Activated CD4-positive, alpha-beta T cell treated with anti-CD3 and anti-CD28 coated beads, Interleukin-2, amount 50 U/mL, for 48 hours (primary cell): ENCODE data around the gene CIB4.
"Not testable (repeated sequence)": the region's sequence is repeated elsewhere in the genome, so short reads cannot be mapped to it uniquely, and the experiment has no call there.

ENCODE experiments used
- DNase-seq, 2 experiments: peaks; one replicate each; pipeline ENCODE4 v3.0.0-alpha.2; 2020

The CIB4 gene

DNA sequence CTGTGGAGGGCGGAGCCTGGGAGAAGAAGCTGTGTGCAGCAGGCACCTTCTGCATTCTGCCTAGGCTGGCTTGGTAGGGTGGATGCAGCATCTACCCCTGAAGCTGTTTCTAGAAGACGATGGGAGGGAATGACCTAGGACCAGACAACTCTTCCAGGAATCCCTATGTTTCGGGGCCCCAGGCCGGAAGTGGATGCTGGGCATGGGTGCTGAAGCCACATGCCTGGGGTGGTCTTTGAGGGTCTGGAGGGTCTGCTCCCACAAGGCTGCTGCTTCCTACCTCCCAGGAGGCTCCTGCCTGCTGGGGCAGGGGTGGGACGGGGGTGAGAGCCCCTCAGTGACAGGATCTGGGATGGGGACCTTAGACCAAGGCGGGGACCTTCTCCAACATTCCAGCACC, 61.0 kb downstream of the CIB4 start:
- DNase-seq: no peak

DNA sequence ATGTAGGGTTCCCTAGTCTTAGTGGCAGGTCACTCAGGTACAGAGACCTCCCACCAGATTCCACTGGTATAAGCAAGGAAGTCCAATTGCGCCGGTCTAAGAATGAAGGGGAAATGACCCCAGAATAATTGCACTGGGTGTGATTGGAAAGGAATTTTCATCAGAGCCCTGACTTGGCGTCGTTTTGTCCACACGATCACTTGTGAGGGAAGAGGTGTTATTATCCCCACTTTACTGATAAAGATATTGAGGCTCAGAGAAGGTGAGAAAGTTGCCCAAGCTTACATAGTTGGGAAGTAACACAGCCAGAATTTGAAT, 61.5 kb downstream of the CIB4 start:
- no peak for DNase-seq

DNA sequence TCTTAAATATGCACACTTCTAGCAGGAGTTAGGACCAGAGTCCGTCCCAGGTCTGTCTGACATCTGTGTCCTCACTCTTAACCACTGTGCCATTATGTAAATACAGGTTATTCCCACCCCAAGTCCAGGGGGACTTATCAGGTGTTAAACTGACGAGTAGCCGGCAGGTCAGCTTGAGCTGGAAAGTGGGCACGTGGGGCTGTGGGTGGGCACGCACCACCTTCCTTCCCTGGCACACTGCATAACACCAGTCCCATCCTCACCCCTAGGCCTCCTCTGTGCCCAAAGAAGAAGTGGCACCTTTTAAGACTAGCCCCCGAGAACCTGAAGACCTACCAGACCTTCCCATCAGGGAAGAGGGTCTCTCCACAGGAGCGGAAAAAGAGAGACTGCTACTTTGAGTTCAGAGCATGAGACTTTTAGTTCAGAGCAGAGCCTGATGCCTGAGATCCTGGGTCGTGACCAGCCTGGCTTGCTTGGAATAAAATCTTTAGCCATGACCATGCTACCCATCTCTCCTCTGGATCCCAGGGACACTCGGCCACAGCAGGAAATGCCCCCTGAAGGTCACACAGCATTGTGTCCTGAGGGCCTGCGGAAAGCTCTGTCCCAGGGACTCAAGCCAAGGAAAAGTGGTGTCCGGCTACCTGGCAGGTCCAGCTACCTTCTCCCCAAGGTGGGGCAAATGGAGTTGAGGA, 62.0 kb downstream of the CIB4 start:
- no peak for DNase-seq

- no peak for DNase-seq
These were observed 62.6 kb downstream of the CIB4 start for GRCh38 chr2:26578581-26578980.

DNA sequence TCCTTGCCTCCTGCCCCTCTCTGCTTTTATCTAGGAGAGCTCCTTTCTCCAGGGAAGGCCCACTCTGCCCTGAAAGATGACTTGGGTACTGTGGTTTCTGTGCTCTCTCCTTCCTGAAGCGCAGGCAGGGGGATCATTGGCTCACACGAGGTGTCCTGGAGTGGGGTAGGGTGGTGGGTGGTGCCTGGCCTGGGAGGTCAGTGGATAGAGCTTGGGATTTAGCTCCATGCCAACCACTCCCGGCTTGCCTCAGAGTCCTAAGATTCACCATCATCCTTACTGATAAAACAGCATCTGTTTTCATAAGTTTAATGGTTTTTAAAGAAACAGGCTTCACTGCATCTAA, 63.1 kb downstream of the CIB4 start:
- no peak for DNase-seq

GRCh38 chr2:26577442-26578112, 63.6 kb downstream of the CIB4 start:
- peak; percentile 67 to 72 for DNase-seq

DNA sequence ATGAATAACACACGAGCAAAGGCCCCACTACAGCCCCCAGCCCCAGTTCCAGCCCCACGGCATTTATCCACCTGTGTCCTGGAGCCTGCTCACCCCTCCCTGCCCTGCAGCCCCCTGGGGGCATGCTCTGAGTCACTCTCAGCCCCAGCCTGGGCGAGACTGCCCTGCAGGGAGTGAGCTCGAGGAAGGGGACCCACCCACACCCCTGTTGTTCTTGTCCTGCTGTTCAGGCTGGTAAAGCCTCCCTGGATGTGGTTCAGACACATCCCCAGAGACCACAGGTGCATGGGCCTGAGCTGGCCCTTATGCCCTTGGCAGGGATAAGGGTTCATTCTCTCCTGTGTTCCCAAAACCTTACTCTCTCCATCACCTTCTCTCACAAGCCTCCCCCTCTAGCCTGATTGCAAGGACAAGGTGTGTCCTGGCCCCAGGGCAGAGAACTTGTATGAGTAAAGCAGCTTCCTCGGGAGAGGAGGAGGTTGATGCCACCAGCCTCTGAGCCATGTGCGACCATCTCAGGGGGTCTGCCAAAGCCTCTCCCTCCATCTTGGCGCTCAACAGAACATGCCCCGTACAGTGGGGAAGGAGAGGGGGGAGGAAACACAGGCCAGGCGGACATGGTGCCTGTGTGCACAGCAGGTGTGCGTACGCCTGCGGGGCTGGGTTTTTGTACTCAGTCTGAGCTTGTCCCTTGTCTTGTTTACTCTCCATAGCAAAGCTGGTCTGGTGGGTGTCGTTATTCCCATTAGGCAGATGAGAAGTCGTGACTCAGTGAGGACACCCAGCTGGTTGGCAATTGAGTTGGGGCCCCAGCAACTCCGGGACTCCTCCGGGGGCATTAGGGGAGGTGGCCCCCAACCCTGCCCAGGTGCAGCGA, 64.4 kb downstream of the CIB4 start:
- DNase-seq: no peak

- DNase-seq: no peak
These were observed 65.2 kb downstream of the CIB4 start for GRCh38 chr2:26575836-26576564.

DNA sequence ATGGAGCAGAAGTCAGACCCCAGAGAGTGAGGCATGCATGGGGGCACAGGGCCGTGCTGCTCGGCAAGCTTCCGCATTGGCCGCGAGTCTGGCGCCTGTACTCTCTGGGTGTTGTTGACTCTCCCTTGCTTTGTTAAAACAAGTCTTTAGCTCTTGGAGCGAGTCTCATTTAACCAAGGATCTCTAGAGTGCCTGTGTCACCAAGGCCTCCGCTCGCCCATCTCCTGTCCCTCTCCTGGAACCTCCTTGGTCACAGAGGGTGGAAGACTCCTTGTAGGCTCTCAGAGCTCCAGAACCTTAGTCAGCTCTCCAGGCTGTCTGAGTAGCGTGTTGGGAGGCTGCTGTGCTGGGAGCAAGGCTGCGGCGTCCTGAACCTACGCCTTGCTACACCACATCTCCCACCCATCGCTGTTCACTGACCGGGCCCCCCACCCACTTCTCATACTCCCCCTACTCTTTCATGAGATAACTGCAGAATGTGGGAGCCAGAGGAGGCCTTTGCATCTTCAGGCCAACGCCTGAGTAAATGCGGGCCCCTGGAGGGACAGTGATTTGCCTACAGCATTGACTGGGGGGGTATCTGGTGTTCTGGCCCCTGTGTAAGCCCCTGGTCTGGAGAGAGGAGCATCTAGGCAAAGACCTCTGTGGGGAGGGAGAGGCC, 66.1 kb downstream of the CIB4 start:
- no peak for DNase-seq

- no peak for DNase-seq
These were observed 66.9 kb downstream of the CIB4 start for GRCh38 chr2:26574066-26574899.

DNA sequence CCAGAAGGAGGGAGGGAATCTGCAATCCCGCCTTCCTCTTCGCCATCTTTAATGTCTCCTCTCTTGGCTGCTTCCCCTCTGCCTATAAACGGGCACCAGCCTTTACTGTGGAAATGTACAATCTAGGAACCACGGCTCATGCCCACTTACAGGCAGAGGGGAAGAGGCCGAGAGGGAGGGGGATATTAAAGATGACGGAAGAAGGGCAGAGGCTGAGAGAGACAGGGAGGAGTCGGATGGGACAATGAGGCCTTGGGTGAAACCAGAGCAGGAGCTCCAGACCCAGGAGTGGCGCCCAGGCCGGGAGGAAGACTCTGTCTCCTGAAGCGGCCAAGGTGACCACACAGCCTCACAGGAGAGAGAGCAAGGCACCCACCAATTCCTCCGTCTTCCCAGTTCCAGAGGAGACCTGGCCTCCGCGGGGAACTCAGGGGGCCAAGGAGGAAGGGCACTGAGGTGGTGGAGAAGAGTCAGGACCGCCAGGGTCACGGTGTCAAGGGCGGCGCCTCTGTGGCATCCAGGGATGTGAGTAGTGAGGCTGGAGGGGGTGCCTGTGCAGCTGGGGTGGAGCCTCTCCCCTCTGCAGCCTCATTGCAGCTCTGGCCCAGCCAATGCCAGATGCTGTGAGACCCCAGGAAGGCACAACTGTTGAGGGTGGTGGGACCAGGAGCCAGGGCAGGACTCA, 67.8 kb downstream of the CIB4 start:
- DNase-seq: no peak

DNA sequence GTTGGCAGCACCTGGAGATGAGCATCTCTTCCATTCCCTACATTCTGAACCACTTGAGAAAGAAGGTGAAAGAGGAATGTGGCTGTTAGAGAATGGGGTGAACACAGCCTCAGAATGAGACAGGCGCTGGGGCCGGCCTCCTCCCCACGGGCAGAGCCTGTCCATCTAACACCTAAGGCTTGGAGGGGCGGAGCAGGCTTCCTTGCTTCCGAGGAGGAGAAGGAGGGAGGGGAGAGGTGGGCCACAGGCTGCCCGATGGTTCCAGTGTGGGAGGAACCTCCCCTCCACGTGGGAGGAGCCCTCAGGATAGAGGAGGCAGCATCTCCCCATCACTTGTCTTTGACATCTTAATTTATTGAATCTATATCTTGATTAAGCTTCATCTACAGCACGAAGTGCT, 68.6 kb downstream of the CIB4 start:
- DNase-seq: no peak

- no peak for DNase-seq
These were observed 69.8 kb downstream of the CIB4 start for GRCh38 chr2:26571316-26571715.

GRCh38 chr2:26570083-26570430, 71.1 kb downstream of the CIB4 start:
- no peak for DNase-seq

- DNase-seq: no peak
These were observed 71.7 kb downstream of the CIB4 start for GRCh38 chr2:26569216-26570082.

- DNase-seq: no peak
These were observed 72.9 kb downstream of the CIB4 start for GRCh38 chr2:26568076-26568890.

GRCh38 chr2:26567534-26567933, 73.6 kb downstream of the CIB4 start:
- DNase-seq: no peak

GRCh38 chr2:26566731-26567130, 74.4 kb downstream of the CIB4 start:
- not testable (repeated sequence) for DNase-seq

- no peak for DNase-seq
These were observed 75.1 kb downstream of the CIB4 start for GRCh38 chr2:26566081-26566375.
